C4-2B (cell line): ENCODE measurements around the gene MOCS1.

Source experiments
- H3K27ac ChIP-seq: fragments of 450-650 bp; 2 replicates; pipeline ENCODE4 v1.5.1; 2017
- CTCF ChIP-seq: fragments of 450-650 bp; conservative IDR thresholded peaks from 2 replicates; pipeline ENCODE4 v1.5.1; 2017; ENCODE audit warnings: mild to moderate bottlenecking
- ZFX ChIP-seq: fragments of 450-650 bp; IDR thresholded peaks from 2 replicates; pipeline ENCODE4 v1.6.1; 2017

The MOCS1 gene

GRCh38 chr6:39876826-39877225, 57.4 kb downstream of the MOCS1 start:
- H3K27ac ChIP-seq: no peak overlapping the region
- TF ChIP-seq CTCF (no peak), ZFX (no peak)

GRCh38 chr6:39876111-39876510, 58.2 kb downstream of the MOCS1 start:
- no peak overlapping the region for H3K27ac ChIP-seq
- TF ChIP-seq ZFX (no peak), CTCF (no peak)

GRCh38 chr6:39873439-39873838, 60.8 kb downstream of the MOCS1 start:
- TF ChIP-seq CTCF: no peak
- TF ChIP-seq ZFX: no peak
- no peak overlapping the region for H3K27ac ChIP-seq

- H3K27ac ChIP-seq: no peak overlapping the region
- TF ChIP-seq CTCF: no peak; the same call in 1 of the 2 replicates
- TF ChIP-seq ZFX: no peak
Measured at GRCh38 chr6:39870950-39871349, 63.3 kb downstream of the MOCS1 start.

GRCh38 chr6:39867592-39867991, 66.7 kb downstream of the MOCS1 start:
- no peak overlapping the region for H3K27ac ChIP-seq
- peak; percentile 35 for TF ChIP-seq CTCF
- no peak for TF ChIP-seq ZFX

GRCh38 chr6:39865011-39865888, 69.0 kb downstream of the MOCS1 start:
- peak; percentile 93 for TF ChIP-seq CTCF
- no peak for TF ChIP-seq ZFX
- no peak overlapping the region for H3K27ac ChIP-seq

GRCh38 chr6:39861663-39862062, 72.6 kb downstream of the MOCS1 start:
- no peak for TF ChIP-seq CTCF
- TF ChIP-seq ZFX: no peak
- H3K27ac ChIP-seq: no peak overlapping the region
